ENCODE results near the gene SBDS.

Gene SBDS

GRCh38 chr7:66946545-66946944 lies 48.8 kb downstream of the SBDS start:
- Histone ChIP-seq H3K4me3 (no peak overlapping the region), H3K27me3 (ENCODE audit: low read depth) (no peaks in the 10 kb centered on the region), H3K4me1 (no peaks in the 10 kb centered on the region), H3K9me3 (no peaks in the 10 kb centered on the region), H3K36me3 (replicated peaks) (peaks cover 57% of the 10 kb centered on the region)
- DNase-seq (ENCODE audit: low spot score in 2 of 2) = no peak
- in situ Hi-C loops (cut with MboI; ENCODE audit: low sequenced_read_pairs) = no loop called here

DNA sequence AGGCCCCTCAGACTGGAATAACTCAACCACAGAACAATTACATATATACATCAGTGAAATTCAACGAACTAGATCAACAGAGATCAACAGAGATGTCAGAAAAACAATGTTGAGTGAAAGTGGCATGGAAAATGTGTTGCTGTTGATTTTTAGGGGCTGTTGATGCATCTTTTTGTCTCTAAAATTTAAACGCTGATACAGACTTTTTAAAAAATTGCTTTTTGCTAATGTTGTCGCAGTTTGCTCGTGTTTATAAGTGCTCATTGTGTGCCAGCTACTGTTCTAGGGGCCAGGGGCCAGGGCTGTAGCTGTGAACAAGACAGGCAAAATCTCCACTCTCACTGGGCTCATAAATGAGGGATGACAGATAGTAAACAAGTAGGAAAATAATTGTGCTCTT lies 56.1 kb downstream of the SBDS start:
- in situ Hi-C loops (cut with MboI; ENCODE audit: low sequenced_read_pairs) = no loop called here
- H3K4me3 ChIP-seq = no peak overlapping the region
- no peaks in the 10 kb centered on the region for H3K9me3 ChIP-seq
- no peak for DNase-seq (ENCODE audit: low spot score in 2 of 2)
- no peaks in the 10 kb centered on the region for H3K27me3 ChIP-seq (ENCODE audit: low read depth)
- peaks cover 16% of the 10 kb centered on the region for H3K36me3 ChIP-seq (replicated peaks)
- no peaks in the 10 kb centered on the region for H3K4me1 ChIP-seq

GRCh38 chr7:66937940-66938339 lies 57.4 kb downstream of the SBDS start:
- H3K27me3 ChIP-seq (ENCODE audit: low read depth) = no peaks in the 10 kb centered on the region
- peaks cover 5% of the 10 kb centered on the region for H3K36me3 ChIP-seq (replicated peaks)
- no peak for DNase-seq (ENCODE audit: low spot score in 2 of 2)
- H3K4me1 ChIP-seq = peaks cover 3% of the 10 kb centered on the region; the same call in 1 of the 2 replicates
- no peaks in the 10 kb centered on the region for H3K9me3 ChIP-seq
- no peak overlapping the region for H3K4me3 ChIP-seq
- in situ Hi-C loops (cut with MboI; ENCODE audit: low sequenced_read_pairs) = no loop called here
